Measurements from ENCODE around the gene EEFSEC. TPM values are rescaled to one million over a fixed set of nuclear protein-coding genes. Genes with fewer than 3 reads are reported as not detected.
A peak's percentile ranks its signal among the peaks of the same experiment; 100 is the strongest.

EEFSEC gene
- total RNA-seq, 1 donor from 2014 or later = 24.6 TPM

GRCh38 chr3:128144512-128145187 lies 8.6 kb upstream of the EEFSEC start:
- Histone ChIP-seq H3K36me3 (no peaks in the 10 kb centered on the region), H3K4me3 (no peak overlapping the region), H3K27me3 (no peaks in the 10 kb centered on the region), H3K4me1 (no peaks in the 10 kb centered on the region), H3K27ac (no peak overlapping the region), H3K9me3 (no peaks in the 10 kb centered on the region)
- intact Hi-C loops (cut with DNase I) = no loop called here
- peak in 1 of 2 donors; percentile 56 for DNase-seq (ENCODE audit: extremely low spot score in 2 of 2)
- TF ChIP-seq POLR2A (IDR thresholded peaks at IDR 0.05) (no peak), CTCF (IDR thresholded peaks at IDR 0.05) (no peak), POLR2AphosphoS5 (IDR thresholded peaks at IDR 0.05; ENCODE audit: insufficient read depth in 1 of 2, low read depth in 1 of 2) (no peak)

GRCh38 chr3:128145279-128145678 lies 8.0 kb upstream of the EEFSEC start:
- H3K4me1 ChIP-seq = no peaks in the 10 kb centered on the region
- no peak overlapping the region for H3K4me3 ChIP-seq
- H3K27me3 ChIP-seq = no peaks in the 10 kb centered on the region
- intact Hi-C loops (cut with DNase I) = no loop called here
- no peak overlapping the region for H3K27ac ChIP-seq
- H3K9me3 ChIP-seq = no peaks in the 10 kb centered on the region
- DNase-seq (ENCODE audit: extremely low spot score in 2 of 2) = peak in 1 of 2 donors; percentile 74
- TF ChIP-seq CTCF (IDR thresholded peaks at IDR 0.05) (no peak), POLR2AphosphoS5 (IDR thresholded peaks at IDR 0.05; ENCODE audit: insufficient read depth in 1 of 2, low read depth in 1 of 2) (no peak), POLR2A (IDR thresholded peaks at IDR 0.05) (no peak)
- H3K36me3 ChIP-seq = no peaks in the 10 kb centered on the region

- Histone ChIP-seq H3K27ac (no peak overlapping the region), H3K4me3 (no peak overlapping the region), H3K27me3 (no peaks in the 10 kb centered on the region), H3K36me3 (no peaks in the 10 kb centered on the region), H3K9me3 (no peaks in the 10 kb centered on the region), H3K4me1 (no peaks in the 10 kb centered on the region)
- TF ChIP-seq POLR2AphosphoS5 (IDR thresholded peaks at IDR 0.05; ENCODE audit: insufficient read depth in 1 of 2, low read depth in 1 of 2) = no peak
- intact Hi-C loops (cut with DNase I) = no loop called here
- peak in 1 of 2 donors; percentile 60 for DNase-seq (ENCODE audit: extremely low spot score in 2 of 2)
Observed at GRCh38 chr3:128146201-128146600, 7.1 kb upstream of the EEFSEC start.

- no peaks in the 10 kb centered on the region for H3K36me3 ChIP-seq
- no peak overlapping the region for H3K27ac ChIP-seq
- no peak for DNase-seq (ENCODE audit: extremely low spot score in 2 of 2)
- H3K4me1 ChIP-seq = peaks cover 9% of the 10 kb centered on the region
- no peaks in the 10 kb centered on the region for H3K9me3 ChIP-seq
- H3K4me3 ChIP-seq = no peak overlapping the region
- no peak for TF ChIP-seq POLR2A (IDR thresholded peaks at IDR 0.05)
- no peak for TF ChIP-seq CTCF (IDR thresholded peaks at IDR 0.05)
- no peak for TF ChIP-seq POLR2AphosphoS5 (IDR thresholded peaks at IDR 0.05; ENCODE audit: insufficient read depth in 1 of 2, low read depth in 1 of 2)
- intact Hi-C loops (cut with DNase I) = no loop called here
- no peaks in the 10 kb centered on the region for H3K27me3 ChIP-seq
Observed at GRCh38 chr3:128149650-128150049, 3.6 kb upstream of the EEFSEC start.

- Histone ChIP-seq H3K36me3 (no peaks in the 10 kb centered on the region), H3K4me3 (no peak overlapping the region), H3K4me1 (peaks cover 11% of the 10 kb centered on the region), H3K27ac (no peak overlapping the region), H3K27me3 (no peaks in the 10 kb centered on the region), H3K9me3 (no peaks in the 10 kb centered on the region)
- TF ChIP-seq CTCF (IDR thresholded peaks at IDR 0.05) = no peak
- TF ChIP-seq POLR2AphosphoS5 (IDR thresholded peaks at IDR 0.05; ENCODE audit: insufficient read depth in 1 of 2, low read depth in 1 of 2) = no peak
- no peak for TF ChIP-seq POLR2A (IDR thresholded peaks at IDR 0.05)
- no peak for DNase-seq (ENCODE audit: extremely low spot score in 2 of 2)
- intact Hi-C loops (cut with DNase I) = no loop called here
Observed at GRCh38 chr3:128151758-128152274, 1.5 kb upstream of the EEFSEC start.
